ENCODE results near the gene TMEM260. TPM values are rescaled to one million over a fixed set of nuclear protein-coding genes. Genes with fewer than 3 reads are reported as not detected.
"Not testable (repeated sequence)": the region's sequence is repeated elsewhere in the genome, so short reads cannot be mapped to it uniquely, and the experiment has no call there.

TMEM260 gene
- total RNA-seq, 1 donor from 2014 or later, result 31.7 TPM

DNA sequence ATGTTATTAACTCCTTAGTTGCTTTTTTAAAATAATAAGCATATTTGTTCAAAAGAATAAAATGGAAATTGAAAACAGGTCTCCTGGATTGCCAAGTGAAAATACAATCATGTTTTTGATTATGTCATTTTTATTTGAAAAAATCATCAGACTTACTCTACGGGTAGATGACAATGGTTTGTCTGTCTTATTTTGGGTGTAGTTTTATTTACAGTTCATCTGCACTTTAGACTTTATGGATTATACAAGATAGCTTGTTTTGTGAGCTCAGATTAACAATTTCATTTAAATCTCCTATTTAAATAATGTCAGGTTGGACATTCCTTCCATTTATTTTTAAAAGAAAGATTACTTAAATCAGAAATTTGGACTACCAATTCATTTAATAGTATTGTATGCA, 14.8 kb downstream of the TMEM260 start:
- DNase-seq (ENCODE audit: low spot score in 2 of 2, unreplicated experiment in 2 of 2), result no peak
- H3K27me3 Mint-ChIP-seq (ENCODE audit: low read depth), result no peaks in the 10 kb centered on the region
- TF ChIP-seq, protein P1, sequence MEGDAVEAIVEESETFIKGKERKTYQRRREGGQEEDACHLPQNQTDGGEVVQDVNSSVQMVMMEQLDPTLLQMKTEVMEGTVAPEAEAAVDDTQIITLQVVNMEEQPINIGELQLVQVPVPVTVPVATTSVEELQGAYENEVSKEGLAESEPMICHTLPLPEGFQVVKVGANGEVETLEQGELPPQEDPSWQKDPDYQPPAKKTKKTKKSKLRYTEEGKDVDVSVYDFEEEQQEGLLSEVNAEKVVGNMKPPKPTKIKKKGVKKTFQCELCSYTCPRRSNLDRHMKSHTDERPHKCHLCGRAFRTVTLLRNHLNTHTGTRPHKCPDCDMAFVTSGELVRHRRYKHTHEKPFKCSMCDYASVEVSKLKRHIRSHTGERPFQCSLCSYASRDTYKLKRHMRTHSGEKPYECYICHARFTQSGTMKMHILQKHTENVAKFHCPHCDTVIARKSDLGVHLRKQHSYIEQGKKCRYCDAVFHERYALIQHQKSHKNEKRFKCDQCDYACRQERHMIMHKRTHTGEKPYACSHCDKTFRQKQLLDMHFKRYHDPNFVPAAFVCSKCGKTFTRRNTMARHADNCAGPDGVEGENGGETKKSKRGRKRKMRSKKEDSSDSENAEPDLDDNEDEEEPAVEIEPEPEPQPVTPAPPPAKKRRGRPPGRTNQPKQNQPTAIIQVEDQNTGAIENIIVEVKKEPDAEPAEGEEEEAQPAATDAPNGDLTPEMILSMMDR (IDR thresholded peaks at IDR 0.05; ENCODE audit: unreplicated experiment), result no peak
- no peak overlapping the region for H3K27ac Mint-ChIP-seq
- H3K36me3 Mint-ChIP-seq, result peaks cover 20% of the 10 kb centered on the region
- no peaks in the 10 kb centered on the region for H3K9me3 Mint-ChIP-seq
- H3K4me3 Mint-ChIP-seq, result no peak overlapping the region
- H3K4me1 Mint-ChIP-seq, result peaks cover 12% of the 10 kb centered on the region

DNA sequence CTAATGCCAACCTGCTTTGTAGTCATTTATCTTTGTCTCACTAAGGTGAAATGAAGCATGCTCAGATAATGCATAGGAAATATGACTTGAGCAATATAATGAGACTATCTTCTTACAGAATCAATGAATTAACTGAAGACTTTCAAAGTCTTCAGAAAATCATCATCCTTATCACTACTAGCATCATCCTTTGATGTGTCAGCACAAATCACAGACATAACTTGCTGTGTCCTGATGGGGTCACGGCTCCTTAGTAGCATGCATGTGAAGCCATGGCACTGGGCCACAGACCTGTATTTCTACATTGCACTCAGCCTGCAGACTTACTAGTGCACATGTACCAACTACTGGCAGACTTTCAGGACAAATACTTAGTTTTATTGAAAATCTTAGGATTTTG, 18.9 kb downstream of the TMEM260 start:
- H3K4me3 Mint-ChIP-seq, result no peak overlapping the region
- H3K36me3 Mint-ChIP-seq, result peaks cover 15% of the 10 kb centered on the region
- no peaks in the 10 kb centered on the region for H3K27me3 Mint-ChIP-seq (ENCODE audit: low read depth)
- H3K27ac Mint-ChIP-seq, result no peak overlapping the region
- no peak for DNase-seq (ENCODE audit: low spot score in 2 of 2, unreplicated experiment in 2 of 2)
- no peaks in the 10 kb centered on the region for H3K4me1 Mint-ChIP-seq
- TF ChIP-seq, protein P1 (IDR thresholded peaks at IDR 0.05; ENCODE audit: unreplicated experiment), result no peak
- no peaks in the 10 kb centered on the region for H3K9me3 Mint-ChIP-seq

DNA sequence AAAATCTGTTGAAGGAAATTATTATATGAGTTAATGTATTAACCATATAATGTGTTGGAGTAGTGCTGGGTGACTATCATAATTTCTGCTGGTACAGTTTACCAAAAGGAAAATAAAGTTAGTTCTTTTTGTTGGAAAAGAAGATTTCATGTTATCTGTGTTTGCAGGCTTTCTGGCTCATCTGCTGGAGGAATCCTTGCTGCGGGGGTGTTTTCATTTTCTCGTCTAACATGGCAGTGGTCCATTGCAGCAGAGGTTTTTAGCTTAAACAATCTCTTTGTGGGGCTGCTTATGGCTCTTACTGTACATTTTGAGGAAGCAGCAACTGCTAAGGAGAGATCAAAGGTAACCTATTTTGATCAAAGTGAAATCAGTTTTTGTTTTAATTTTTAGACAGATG, 24.1 kb downstream of the TMEM260 start:
- H3K27me3 Mint-ChIP-seq (ENCODE audit: low read depth), result no peaks in the 10 kb centered on the region
- no peak for DNase-seq (ENCODE audit: low spot score in 2 of 2, unreplicated experiment in 2 of 2)
- TF ChIP-seq, protein P1 (IDR thresholded peaks at IDR 0.05; ENCODE audit: unreplicated experiment), result no peak
- peak overlapping the region; percentile 34 for H3K27ac Mint-ChIP-seq
- no peaks in the 10 kb centered on the region for H3K4me1 Mint-ChIP-seq
- H3K9me3 Mint-ChIP-seq, result no peaks in the 10 kb centered on the region
- no peak overlapping the region for H3K4me3 Mint-ChIP-seq
- H3K36me3 Mint-ChIP-seq, result peaks cover 4% of the 10 kb centered on the region

DNA sequence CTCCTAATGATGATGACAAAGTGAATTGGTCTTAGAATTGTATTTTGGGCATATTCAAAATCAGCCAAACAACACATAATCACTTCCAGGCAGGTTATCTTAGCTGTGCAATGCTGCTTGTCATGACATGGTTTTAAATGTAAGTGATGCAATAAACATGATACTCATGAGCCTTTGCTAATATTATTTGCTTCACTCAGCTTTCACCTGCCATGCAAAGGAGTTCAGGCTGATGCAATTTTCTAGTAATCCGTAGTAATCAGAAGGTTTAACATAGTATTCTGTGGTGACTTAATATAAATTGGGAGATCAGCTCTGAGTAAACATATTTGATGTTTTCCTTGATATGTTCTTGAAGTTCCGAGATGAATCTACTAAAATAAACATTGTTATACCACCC, 29.1 kb downstream of the TMEM260 start:
- TF ChIP-seq, protein P1 (IDR thresholded peaks at IDR 0.05; ENCODE audit: unreplicated experiment), result no peak
- H3K9me3 Mint-ChIP-seq, result peaks cover 7% of the 10 kb centered on the region
- H3K27ac Mint-ChIP-seq, result no peak overlapping the region
- H3K4me3 Mint-ChIP-seq, result no peak overlapping the region
- no peak for DNase-seq (ENCODE audit: low spot score in 2 of 2, unreplicated experiment in 2 of 2)
- peaks cover 25% of the 10 kb centered on the region for H3K36me3 Mint-ChIP-seq
- no peaks in the 10 kb centered on the region for H3K4me1 Mint-ChIP-seq
- H3K27me3 Mint-ChIP-seq (ENCODE audit: low read depth), result no peaks in the 10 kb centered on the region

DNA sequence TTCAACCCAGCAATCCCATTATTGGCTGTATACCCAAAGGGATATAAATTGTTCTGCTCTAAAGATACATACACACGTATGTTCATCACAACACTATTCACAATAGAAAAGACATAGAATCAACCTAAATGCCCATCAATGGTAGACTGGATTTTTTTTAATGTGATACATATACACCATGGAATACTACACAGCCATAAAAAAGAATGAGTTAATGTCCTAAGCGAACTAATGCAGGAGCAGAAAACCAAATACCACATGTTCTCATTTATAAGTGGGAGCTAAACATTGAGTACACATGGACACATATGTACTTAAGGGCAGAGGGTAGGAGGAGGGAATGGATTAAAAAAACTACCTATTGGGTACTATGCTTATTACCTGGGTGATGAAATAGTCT, 32.1 kb downstream of the TMEM260 start:
- not testable (repeated sequence) for H3K9me3 Mint-ChIP-seq; H3K4me3 Mint-ChIP-seq; DNase-seq (ENCODE audit: low spot score in 2 of 2, unreplicated experiment in 2 of 2); H3K27me3 Mint-ChIP-seq (ENCODE audit: low read depth); H3K4me1 Mint-ChIP-seq; H3K27ac Mint-ChIP-seq
- H3K36me3 Mint-ChIP-seq, result peaks cover 31% of the 10 kb centered on the region

DNA sequence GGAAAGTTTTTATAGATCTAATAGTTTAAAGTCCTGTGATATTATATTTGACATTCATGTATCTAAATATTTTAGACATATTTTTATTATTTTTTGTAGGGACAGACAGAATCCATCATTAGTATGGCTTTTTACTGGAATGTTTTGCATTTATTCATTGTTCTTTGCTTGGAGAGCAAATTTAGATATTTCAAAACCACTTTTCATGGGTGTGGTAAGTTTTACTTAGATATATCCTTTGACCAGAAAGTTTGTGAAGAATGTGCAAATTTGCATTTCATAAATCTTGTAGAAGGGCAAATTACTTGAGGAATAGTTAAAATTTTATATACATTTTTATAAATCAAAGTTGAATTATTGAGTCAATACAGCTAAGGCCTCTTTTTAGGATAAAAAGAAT, 37.5 kb downstream of the TMEM260 start:
- DNase-seq (ENCODE audit: low spot score in 2 of 2, unreplicated experiment in 2 of 2), result no peak
- Mint-ChIP-seq H3K9me3 (no peaks in the 10 kb centered on the region), H3K27ac (no peak overlapping the region), H3K4me3 (no peak overlapping the region), H3K27me3 (ENCODE audit: low read depth) (no peaks in the 10 kb centered on the region), H3K4me1 (no peaks in the 10 kb centered on the region), H3K36me3 (peaks cover 32% of the 10 kb centered on the region)
- TF ChIP-seq, protein P1 (IDR thresholded peaks at IDR 0.05; ENCODE audit: unreplicated experiment), result no peak

Data from mesothelial cell of epicardium (in vitro differentiated cells).